Endodermal cell (in vitro differentiated cells): ENCODE results near the gene SPEN. TPM values are rescaled to one million over a fixed set of nuclear protein-coding genes. Genes with fewer than 3 reads are reported as not detected.

Experiments
- DNase-seq: peaks from one replicate; pipeline ENCODE4 v3.0.0-alpha.2; 2017
- H3K27ac ChIP-seq: 2 replicates; pipeline ENCODE4 v1.5.1; 2013; ENCODE audit warnings: mild to moderate bottlenecking, low read depth, low read length, moderate library complexity
- H3K27me3 ChIP-seq: 2 replicates; pipeline ENCODE4 v1.6.1; 2013; ENCODE audit warnings: mild to moderate bottlenecking, low read length, moderate library complexity; ENCODE audit not compliant: insufficient read depth, control insufficient read depth, poor library complexity, severe bottlenecking
- H3K36me3 ChIP-seq: 2 replicates; pipeline ENCODE4 v1.7.0; 2013; ENCODE audit warnings: mild to moderate bottlenecking, low read length, moderate library complexity; ENCODE audit not compliant: control insufficient read depth, insufficient read depth
- H3K4me1 ChIP-seq: one replicate; pipeline ENCODE4 v1.7.0; 2013; ENCODE audit warnings: low read length; ENCODE audit not compliant: control insufficient read depth, insufficient read depth
- H3K4me3 ChIP-seq: 2 replicates; pipeline ENCODE4 v1.5.1; 2013; ENCODE audit warnings: mild to moderate bottlenecking, low read length, moderate library complexity
- H3K9ac ChIP-seq: 2 replicates; pipeline ENCODE4 v1.6.1; 2013; ENCODE audit warnings: mild to moderate bottlenecking, low read length, moderate library complexity; ENCODE audit not compliant: poor library complexity, severe bottlenecking; ENCODE audit errors: extremely low read depth
- H3K9me3 ChIP-seq: 2 replicates; pipeline ENCODE4 v1.6.1; 2013; ENCODE audit warnings: mild to moderate bottlenecking, low read length, moderate library complexity; ENCODE audit not compliant: control insufficient read depth
- H3K27ac Mint-ChIP-seq: 2 replicates; pipeline ENCODE4 v1.8.0; 2020; ENCODE audit warnings: mixed read lengths
- H3K27me3 Mint-ChIP-seq: 2 replicates; pipeline ENCODE4 v1.8.0; 2021; ENCODE audit warnings: mild to moderate bottlenecking, mixed read lengths; ENCODE audit not compliant: insufficient read depth
- H3K36me3 Mint-ChIP-seq: 2 replicates; pipeline ENCODE4 v1.8.0; 2020; ENCODE audit warnings: low read depth, mixed read lengths
- H3K4me1 Mint-ChIP-seq: 2 replicates; pipeline ENCODE4 v1.8.0; 2020; ENCODE audit warnings: mixed read lengths
- H3K4me3 Mint-ChIP-seq: 2 replicates; pipeline ENCODE4 v1.8.0; 2020; ENCODE audit warnings: mild to moderate bottlenecking, moderate library complexity, mixed read lengths
- H3K9me3 Mint-ChIP-seq: 2 replicates; pipeline ENCODE4 v1.8.0; 2020; ENCODE audit warnings: mild to moderate bottlenecking, mixed read lengths
- WGBS, 2 experiments: methylation state at CpG; one replicate each; pipeline versions ENCODE4 v1.1.5 to v1.1.7; 2013; ENCODE audit warnings: missing lambda C conversion rate in 2 of 2, mixed read lengths in 1 of 2; ENCODE audit not compliant: insufficient coverage in 1 of 2, insufficient read length in 1 of 2; 5-methylcytosine and 5-hydroxymethylcytosine counted together
- total RNA-seq, 2 donors: library from RNA; stranded (reverse); fragmentation: NEBNext Ultra II Directional in 1 of 2; extraction: Animal tissue kit (Norgen Biotek cat#: 25700) in 1 of 2; gene quantifications; 2 replicates in 1 of 2; 3 replicates in 1 of 2; pipeline ENCODE4 v1.2.1, GENCODE V29; 2021
- TF ChIP-seq, protein P1 (sequence below): fragments of 200-600 bp; sonication (generic); conservative IDR thresholded peaks from 2 replicates; pipeline ENCODE4 v1.5.0; 2021; ENCODE audit warnings: antibody characterized with exemption, mild to moderate bottlenecking

Gene SPEN
- total RNA-seq, 2 donors from 2014 or later, result 61.5 to 71.9 TPM

GRCh38 chr1:15858672-15859372 lies 11.3 kb downstream of the SPEN start:
- no peak for DNase-seq
- no peaks in the 10 kb centered on the region for H3K9me3 ChIP-seq
- no peaks in the 10 kb centered on the region for H3K27me3 ChIP-seq
- H3K36me3 ChIP-seq, result peaks cover 6% of the 10 kb centered on the region
- TF ChIP-seq, protein P1, sequence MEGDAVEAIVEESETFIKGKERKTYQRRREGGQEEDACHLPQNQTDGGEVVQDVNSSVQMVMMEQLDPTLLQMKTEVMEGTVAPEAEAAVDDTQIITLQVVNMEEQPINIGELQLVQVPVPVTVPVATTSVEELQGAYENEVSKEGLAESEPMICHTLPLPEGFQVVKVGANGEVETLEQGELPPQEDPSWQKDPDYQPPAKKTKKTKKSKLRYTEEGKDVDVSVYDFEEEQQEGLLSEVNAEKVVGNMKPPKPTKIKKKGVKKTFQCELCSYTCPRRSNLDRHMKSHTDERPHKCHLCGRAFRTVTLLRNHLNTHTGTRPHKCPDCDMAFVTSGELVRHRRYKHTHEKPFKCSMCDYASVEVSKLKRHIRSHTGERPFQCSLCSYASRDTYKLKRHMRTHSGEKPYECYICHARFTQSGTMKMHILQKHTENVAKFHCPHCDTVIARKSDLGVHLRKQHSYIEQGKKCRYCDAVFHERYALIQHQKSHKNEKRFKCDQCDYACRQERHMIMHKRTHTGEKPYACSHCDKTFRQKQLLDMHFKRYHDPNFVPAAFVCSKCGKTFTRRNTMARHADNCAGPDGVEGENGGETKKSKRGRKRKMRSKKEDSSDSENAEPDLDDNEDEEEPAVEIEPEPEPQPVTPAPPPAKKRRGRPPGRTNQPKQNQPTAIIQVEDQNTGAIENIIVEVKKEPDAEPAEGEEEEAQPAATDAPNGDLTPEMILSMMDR, result no peak
- no peak overlapping the region for H3K4me3 ChIP-seq
- no peaks in the 10 kb centered on the region for H3K9me3 Mint-ChIP-seq
- no peak overlapping the region for H3K9ac ChIP-seq
- no peak overlapping the region for H3K4me3 Mint-ChIP-seq
- H3K27me3 Mint-ChIP-seq, result no peaks in the 10 kb centered on the region
- 98% methylated on average over 8 of the region's 8 CpGs; no CpG with 5 or more reads in 1 of the 2 experiments for WGBS, 2 experiments
- H3K4me1 Mint-ChIP-seq, result no peaks in the 10 kb centered on the region
- H3K27ac Mint-ChIP-seq, result no peak overlapping the region
- H3K4me1 ChIP-seq, result no peaks in the 10 kb centered on the region
- peaks cover 4% of the 10 kb centered on the region for H3K36me3 Mint-ChIP-seq
- no peak overlapping the region for H3K27ac ChIP-seq

- peaks cover 15% of the 10 kb centered on the region for H3K36me3 ChIP-seq
- Mint-ChIP-seq H3K36me3 (peaks cover 11% of the 10 kb centered on the region), H3K4me1 (no peaks in the 10 kb centered on the region), H3K27ac (no peak overlapping the region), H3K27me3 (no peaks in the 10 kb centered on the region), H3K4me3 (no peak overlapping the region), H3K9me3 (peaks cover 3% of the 10 kb centered on the region)
- H3K9ac ChIP-seq, result no peak overlapping the region
- TF ChIP-seq, protein P1, result no peak
- H3K9me3 ChIP-seq, result no peaks in the 10 kb centered on the region
- H3K4me1 ChIP-seq, result no peaks in the 10 kb centered on the region
- no peak overlapping the region for H3K27ac ChIP-seq
- DNase-seq, result no peak
- H3K27me3 ChIP-seq, result no peaks in the 10 kb centered on the region
- H3K4me3 ChIP-seq, result no peak overlapping the region
- WGBS, 2 experiments, result 96 to 100% methylated on average over 2 of the region's 2 CpGs
These were observed 15.8 kb downstream of the SPEN start for GRCh38 chr1:15863156-15863901.

GRCh38 chr1:15866721-15867201 lies 19.3 kb downstream of the SPEN start:
- TF ChIP-seq, protein P1, result no peak
- Mint-ChIP-seq H3K4me3 (no peak overlapping the region), H3K9me3 (peaks cover 6% of the 10 kb centered on the region), H3K36me3 (peaks cover 16% of the 10 kb centered on the region), H3K27me3 (no peaks in the 10 kb centered on the region), H3K27ac (no peak overlapping the region), H3K4me1 (peaks cover 7% of the 10 kb centered on the region)
- Histone ChIP-seq H3K9ac (no peak overlapping the region), H3K4me3 (no peak overlapping the region), H3K36me3 (peaks cover 11% of the 10 kb centered on the region), H3K9me3 (no peaks in the 10 kb centered on the region), H3K27ac (no peak overlapping the region), H3K4me1 (no peaks in the 10 kb centered on the region), H3K27me3 (no peaks in the 10 kb centered on the region)
- no peak for DNase-seq
- 95 to 100% methylated on average over 2 to 3 of the region's 3 CpGs for WGBS, 2 experiments
